NCI-H128 (cell line): Measurements from ENCODE around the gene SYT14.
"Not testable (repeated sequence)": the region's sequence is repeated elsewhere in the genome, so short reads cannot be mapped to it uniquely, and the experiment has no call there.

ENCODE experiments used
- DNase-seq: peaks from one replicate; lab custom pipeline; 2025; ENCODE audit not compliant: unreplicated experiment; lab: John Stamatoyannopoulos, UW

Gene SYT14

DNA sequence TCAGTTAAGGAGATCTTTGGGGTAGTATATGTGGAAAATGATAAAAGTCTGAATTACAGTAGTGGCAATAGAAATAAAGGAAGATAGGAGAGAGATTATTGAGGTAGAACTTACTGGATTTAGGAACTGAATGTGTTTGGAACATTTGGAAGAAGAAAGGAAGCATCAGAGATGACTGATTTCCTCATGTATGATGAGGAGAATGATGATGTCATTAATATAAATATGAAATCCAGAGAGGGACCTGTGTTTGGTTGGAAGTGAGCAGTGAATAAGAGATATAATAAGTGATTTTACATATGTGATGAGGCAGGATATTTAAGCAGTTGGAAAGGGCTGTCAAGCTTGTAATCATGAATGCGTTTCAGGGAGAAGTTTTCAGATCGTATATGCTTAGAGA, 86.3 kb downstream of the SYT14 start:
- DNase-seq, result no peak

GRCh38 chr1:210024996-210025395, 87.0 kb downstream of the SYT14 start:
- no peak for DNase-seq

DNA sequence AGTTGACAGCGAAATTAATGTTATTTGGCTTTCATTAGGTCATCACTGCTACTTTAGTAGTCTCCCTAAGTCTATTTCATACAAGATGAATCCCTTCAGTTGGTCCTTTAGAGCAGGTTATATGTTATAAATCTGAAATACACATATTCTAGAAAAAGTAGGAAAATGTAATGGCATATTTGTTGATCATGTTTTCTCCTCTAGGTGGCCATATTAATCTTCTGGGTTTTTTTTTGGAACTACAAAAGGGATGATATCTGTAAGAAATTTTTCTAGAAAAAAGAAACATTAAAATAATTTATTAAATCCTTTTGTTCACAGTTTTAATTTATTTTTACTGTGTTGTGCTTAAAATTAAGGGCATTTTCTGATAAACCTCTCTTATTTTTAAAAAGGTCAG, 87.9 kb downstream of the SYT14 start:
- no peak for DNase-seq

DNA sequence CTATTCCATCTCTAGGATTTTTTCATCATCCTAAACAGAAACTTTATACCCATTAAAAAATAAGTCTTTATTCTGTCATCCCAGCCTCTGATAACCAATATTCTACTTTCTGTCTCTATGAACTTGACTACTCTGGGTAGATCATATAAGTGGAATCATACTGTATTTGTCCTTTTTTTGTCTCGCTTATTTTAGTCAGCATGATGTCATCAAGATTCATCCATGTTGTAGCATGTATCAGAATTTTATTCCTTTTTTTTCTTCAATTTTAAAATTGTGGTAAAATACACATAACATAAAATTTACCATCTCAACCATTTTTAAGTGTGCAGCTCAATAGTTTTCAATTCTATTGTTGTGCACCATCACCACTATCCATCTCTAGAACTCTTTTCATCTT, 90.0 kb downstream of the SYT14 start:
- no peak for DNase-seq

- DNase-seq, result no peak
Measured at GRCh38 chr1:210031473-210031872, 93.5 kb downstream of the SYT14 start.

GRCh38 chr1:210043058-210043457, 105.0 kb downstream of the SYT14 start:
- no peak for DNase-seq

DNA sequence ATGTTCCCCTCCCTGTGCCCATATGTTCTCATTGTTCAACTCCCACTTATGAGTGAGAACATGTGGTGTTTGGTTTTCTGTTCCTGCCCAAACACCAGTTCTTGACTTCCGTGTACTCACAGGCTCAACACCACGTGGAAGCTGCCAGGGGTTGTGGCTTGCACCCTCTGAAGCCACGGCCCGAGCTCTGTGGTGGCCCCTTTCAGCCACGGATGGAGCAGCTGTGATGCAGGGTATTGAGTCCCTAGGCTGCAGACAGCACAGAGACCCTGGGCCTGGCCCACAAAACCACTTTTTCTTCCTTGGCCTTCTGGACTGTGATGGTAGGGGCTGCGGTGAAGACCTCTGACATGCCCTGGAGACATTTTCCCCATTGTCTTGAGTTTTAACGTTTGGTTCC, 111.6 kb downstream of the SYT14 start:
- DNase-seq, result no peak

DNA sequence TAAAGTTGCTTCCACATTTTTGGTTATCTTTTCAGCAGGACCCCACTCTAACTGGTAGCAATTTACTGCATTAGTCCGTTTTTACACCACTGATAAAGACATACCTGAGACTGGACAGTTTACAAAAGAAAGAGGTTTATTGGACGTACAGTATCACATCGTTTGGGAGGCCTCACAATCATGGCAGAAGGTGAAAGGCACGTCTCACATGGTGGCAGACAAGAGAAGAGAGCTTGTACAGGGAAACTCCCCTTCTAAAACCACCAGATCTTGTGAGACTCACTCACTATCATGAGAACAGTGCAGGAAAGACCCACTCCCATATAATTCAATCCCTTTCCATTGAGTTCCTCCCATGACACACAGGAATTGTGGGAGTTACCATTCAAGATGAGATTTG, 112.5 kb downstream of the SYT14 start:
- DNase-seq, result not testable (repeated sequence)

DNA sequence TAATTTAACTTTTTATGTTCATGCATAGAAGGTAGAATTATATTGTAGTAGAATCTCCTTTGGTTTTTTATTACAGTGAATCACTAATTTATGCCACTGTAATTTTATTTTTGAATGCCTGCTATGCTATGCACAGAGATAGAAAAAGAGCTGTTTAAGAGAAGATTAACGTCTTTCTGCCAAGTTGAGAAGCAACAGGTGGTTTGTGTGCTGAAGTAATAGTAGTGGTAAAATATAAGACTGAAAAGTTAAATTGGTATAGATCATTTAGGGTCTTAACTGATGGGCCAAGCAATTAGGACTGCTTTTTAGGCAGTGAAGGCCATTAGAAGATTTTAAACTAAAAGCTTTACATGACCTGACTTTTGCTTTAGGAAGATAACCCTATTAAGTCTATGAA, 115.1 kb downstream of the SYT14 start:
- DNase-seq, result no peak

GRCh38 chr1:210057593-210057992, 119.6 kb downstream of the SYT14 start:
- no peak for DNase-seq

DNA sequence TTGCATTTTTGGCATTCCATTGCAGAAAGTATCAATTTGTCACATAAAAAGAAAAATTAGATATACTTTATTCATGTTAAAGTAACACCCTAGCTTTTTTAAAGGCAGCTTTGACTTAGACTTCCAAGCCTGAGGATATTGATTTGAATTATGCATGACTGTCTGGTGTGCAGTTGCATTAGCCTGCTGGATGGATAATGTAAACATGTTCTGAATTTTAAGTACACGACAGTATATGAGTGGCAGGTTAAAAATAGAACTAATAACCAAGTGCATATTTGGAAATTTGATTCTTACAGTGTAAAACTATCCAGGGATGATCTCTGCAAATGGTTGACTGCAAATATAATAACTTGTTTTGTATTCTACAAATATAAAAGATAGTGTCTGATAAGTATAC, 124.0 kb downstream of the SYT14 start:
- DNase-seq, result no peak

DNA sequence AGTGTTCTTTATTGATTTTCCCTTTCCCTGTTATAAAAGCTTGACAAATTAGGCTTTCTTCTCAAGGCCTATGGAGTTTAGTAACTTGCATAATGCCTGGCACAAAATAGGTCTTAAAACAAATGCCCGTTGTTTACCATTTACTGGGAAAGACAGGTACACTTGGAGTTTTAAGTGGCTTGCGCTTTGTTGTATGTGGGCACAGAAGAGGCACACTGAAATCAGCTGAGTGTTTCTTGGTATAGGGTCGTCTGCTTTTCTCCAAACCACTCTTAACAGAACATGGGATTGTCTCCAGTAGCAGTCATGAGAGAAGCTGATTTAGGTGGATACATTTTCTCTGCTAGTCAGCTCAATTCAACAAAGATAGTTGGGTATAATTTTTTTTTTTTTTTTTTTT, 132.5 kb downstream of the SYT14 start:
- peak; percentile 33 for DNase-seq

DNA sequence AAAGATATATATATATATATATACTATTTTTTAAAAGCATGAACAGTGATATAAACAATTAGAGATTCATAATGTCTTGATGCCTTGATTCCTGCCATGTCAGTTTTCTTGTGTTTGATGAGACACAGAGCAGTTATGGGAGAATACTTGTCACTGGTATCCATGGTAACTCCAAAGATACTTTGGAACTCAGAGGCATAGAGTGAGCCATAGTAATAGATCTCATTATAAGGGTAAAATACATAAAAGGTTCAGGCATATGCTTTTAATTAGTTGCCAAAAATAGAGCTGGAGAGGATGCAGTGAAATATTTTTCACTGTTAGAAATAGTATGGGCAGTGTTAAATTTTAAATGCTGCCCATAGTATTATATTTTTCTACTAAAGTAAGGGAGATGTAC, 134.1 kb downstream of the SYT14 start:
- no peak for DNase-seq

DNA sequence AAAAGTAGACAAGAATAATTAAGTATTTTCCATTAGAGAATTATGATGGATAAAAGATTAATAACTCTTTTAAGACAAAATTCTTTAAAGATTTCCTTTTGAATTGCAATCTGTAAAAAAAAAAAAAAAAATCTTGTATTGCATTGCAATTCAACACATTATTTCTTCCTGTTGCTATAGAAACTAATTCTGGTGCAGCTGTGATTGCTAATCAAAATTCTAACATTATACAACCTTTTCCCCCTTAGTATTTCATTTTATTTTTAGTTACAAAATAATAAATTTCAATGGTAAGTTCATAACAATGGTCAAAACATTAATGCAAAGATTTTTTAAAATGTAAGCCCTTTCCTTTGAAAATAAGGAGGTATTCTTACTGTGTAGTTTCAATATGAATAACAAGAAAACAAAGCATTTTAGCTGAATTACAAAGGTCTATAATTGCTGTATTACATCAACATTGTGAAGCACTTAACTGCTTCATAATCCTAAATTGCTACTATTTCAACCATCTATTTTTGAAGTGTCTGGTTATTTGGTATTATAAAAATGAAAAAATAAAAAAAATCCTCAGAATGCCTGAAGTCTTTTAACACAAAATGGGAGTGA, 135.0 kb downstream of the SYT14 start:
- DNase-seq, result no peak

GRCh38 chr1:210074904-210075303, 136.9 kb downstream of the SYT14 start:
- no peak for DNase-seq

- no peak for DNase-seq
Measured at GRCh38 chr1:210076620-210077019, 138.6 kb downstream of the SYT14 start.

DNA sequence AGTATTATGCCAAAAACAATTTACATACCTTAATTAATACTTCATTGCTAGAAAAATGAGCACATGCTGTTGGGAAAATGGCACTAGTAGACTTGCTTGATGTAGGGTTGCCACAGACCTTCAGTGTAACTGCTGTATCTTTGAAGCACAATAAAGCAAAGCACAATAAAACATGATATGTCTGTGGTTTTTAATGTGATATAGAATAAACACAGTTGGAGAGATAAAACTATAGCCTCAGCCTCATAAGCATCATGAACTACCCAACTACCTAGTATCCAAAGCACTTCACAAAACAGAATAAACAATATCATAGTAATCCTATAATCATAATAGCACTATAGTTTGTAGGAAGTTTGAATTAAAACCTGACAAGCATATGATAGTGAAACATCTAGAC, 143.5 kb downstream of the SYT14 start:
- no peak for DNase-seq

GRCh38 chr1:210085359-210085758, 147.3 kb downstream of the SYT14 start:
- DNase-seq, result no peak

DNA sequence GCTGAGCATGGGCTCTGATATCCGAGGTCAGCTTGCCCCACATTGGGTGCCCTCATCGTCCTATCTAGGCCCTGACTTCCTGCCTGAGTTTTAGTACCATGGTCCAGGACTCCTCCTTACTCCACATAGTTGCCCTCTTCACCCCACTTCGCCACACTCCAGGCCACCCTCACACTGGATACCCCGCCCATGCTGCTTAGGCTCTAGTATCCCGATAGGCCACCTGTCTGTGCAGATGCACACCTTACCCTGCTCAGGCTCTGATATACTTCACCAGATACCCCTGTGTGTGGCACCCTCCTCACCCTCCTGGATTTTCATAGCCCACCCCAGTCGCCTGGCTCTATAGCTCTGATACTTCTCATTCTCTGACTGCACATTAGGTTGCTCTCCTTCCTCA, 149.0 kb downstream of the SYT14 start:
- DNase-seq, result no peak

DNA sequence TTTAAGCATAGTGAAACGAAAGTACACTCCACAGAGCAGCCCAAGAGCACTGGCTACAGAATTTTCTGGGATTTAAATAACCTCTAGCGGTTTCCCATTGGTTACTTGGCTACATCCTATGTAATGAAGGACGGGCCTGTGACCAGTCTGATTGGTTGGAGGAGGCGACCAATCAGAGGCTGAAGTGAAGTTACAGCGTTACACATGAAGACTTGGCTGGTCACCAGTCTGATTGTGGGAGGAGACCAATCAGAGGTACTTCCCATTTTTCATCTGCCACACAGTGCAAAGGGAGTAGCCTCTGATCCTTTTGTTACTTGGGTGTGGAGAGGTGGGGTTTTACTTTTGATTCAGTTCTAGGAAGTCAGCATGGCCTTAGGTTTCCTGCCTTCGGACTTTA, 151.8 kb downstream of the SYT14 start:
- no peak for DNase-seq

DNA sequence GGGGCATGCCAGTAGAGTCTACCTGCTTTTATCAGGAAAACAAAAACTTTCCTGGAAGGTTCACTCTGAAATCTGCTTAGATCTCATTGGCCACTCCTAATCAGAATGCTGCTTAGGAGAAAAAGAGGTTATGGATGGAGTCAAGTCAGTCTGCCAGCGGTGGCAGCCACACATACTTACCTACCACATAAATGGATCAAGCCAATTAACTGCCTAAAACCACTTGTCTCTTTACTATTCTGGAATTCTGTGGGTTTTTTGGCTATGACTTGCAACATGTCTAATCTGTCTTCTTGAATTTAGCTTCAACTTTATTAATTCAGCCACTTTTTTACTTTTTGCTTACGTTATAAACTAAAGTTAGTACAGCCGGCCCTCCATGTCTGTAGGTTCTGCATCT, 154.3 kb downstream of the SYT14 start:
- no peak for DNase-seq

GRCh38 chr1:210093461-210093860, 155.4 kb downstream of the SYT14 start:
- no peak for DNase-seq

DNA sequence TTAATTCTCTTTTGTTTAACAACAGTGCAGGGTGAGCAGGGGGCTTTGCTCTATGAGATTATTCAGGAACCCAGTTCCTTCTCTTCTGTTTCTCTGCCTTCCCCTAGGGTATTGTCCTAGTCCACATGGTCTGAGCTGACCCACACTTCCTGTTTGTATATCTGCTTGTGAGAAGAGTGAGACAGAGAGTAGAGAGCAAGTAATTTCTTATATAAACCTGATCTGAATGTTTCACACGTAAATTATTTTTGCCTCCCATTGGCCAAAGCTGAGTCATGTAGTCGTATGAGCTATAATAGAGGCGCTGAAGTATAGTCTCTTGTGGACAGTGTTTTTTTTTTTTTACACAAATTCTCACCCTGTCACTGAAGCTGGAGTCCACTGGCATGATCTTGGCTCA, 160.3 kb downstream of the SYT14 start:
- DNase-seq, result no peak

DNA sequence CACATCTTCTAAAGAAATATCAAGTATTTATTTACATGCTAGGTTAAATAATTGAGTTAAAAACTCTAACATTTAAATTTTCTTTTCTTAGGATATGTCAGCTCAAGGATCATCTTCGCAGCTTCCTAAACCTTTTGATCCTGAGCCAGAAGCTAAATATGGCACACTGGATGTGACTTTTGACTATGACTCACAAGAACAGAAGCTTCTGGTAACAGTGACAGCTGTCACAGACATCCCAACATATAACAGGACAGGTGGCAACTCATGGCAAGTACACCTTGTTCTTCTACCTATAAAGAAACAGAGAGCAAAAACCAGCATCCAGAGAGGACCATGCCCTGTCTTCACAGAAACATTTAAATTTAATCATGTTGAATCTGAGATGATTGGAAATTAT, 161.9 kb downstream of the SYT14 start:
- no peak for DNase-seq
